T-cell (primary cell): ENCODE results near the gene FAM83C. TPM values are rescaled to one million over a fixed set of nuclear protein-coding genes. Genes with fewer than 3 reads are reported as not detected.

Source experiments
- ATAC-seq, 4 experiments: fragments of 200-7000 bp in 3 of 4; fragments of 150-1000 bp in 1 of 4; cut with Tn5 transposase; replicated peaks in 1 of 4; 1 replicate in 3 of 4; 2 replicates in 1 of 4; pipeline ENCODE4 v1.10.0; 2021; ENCODE audit warnings: moderate library complexity in 3 of 4, mild to moderate bottlenecking in 2 of 4, moderate number of reproducible peaks in 1 of 4
- CTCF ChIA-PET, 2 donors: fragments of 300-600 bp; sonication (Branson Sonifier 250); formaldehyde crosslinking; loops; one replicate each; lab custom pipeline; 2022; ENCODE audit warnings: antibody characterized with exemption in 2 of 2; lab: Charles Lee
- POLR2A ChIA-PET, 2 donors: fragments of 300-600 bp; sonication (Branson Sonifier 250); formaldehyde crosslinking; loops; one replicate each; lab custom pipeline; 2022; ENCODE audit warnings: antibody characterized with exemption in 2 of 2; lab: Charles Lee
- DNase-seq, 35 experiments: peaks; one replicate each; pipeline versions ENCODE4 v3.0.0 to v3.0.0-alpha.2; 2013 to 2023
- H3K27ac ChIP-seq: one replicate; pipeline ENCODE4 v1.5.1; 2013; ENCODE audit warnings: low read length
- H3K27me3 ChIP-seq, 2 experiments: replicated peaks in 1 of 2; 1 replicate in 1 of 2; 2 replicates in 1 of 2; pipeline versions ENCODE4 v1.6.1 to v1.7.0; 2013; ENCODE audit warnings: low read length in 1 of 2, mixed read lengths in 1 of 2; ENCODE audit not compliant: control insufficient read depth in 2 of 2, insufficient read depth in 2 of 2; ENCODE audit errors: extremely low read depth in 1 of 2
- H3K36me3 ChIP-seq, 2 donors: 1 replicate in 1 of 2; 2 replicates in 1 of 2; pipeline versions ENCODE4 v1.6.1 to v1.7.0; 2013; ENCODE audit warnings: low read length in 1 of 2; ENCODE audit not compliant: control insufficient read depth in 2 of 2, insufficient read depth in 1 of 2; ENCODE audit errors: extremely low read depth in 1 of 2
- H3K4me1 ChIP-seq, 2 experiments: 1 replicate in 1 of 2; 2 replicates in 1 of 2; pipeline versions ENCODE4 v1.6.1 to v1.7.0; 2013; ENCODE audit warnings: low read length in 2 of 2, mixed read lengths in 1 of 2; ENCODE audit not compliant: insufficient read depth in 2 of 2, control insufficient read depth in 1 of 2; ENCODE audit errors: extremely low read depth in 1 of 2
- H3K4me3 ChIP-seq, 2 donors: 1 replicate in 1 of 2; 2 replicates in 1 of 2; pipeline versions ENCODE4 v1.5.1 to v1.7.0; 2013; ENCODE audit warnings: mild to moderate bottlenecking in 2 of 2, low read length in 1 of 2, moderate library complexity in 1 of 2; ENCODE audit not compliant: control insufficient read depth in 1 of 2; ENCODE audit errors: extremely low read depth in 1 of 2
- H3K9me3 ChIP-seq: 2 replicates; pipeline ENCODE4 v1.7.0; 2013
- H3K27ac Mint-ChIP-seq, 2 donors: one replicate each; pipeline ENCODE4 v1.8.0; 2020 to 2021; ENCODE audit warnings: mild to moderate bottlenecking in 2 of 2, mixed read lengths in 2 of 2
- H3K27me3 Mint-ChIP-seq, 2 donors: one replicate each; pipeline ENCODE4 v1.8.0; 2021 to 2022; ENCODE audit warnings: mixed read lengths in 2 of 2
- H3K36me3 Mint-ChIP-seq: one replicate; pipeline ENCODE4 v1.8.0; 2021; ENCODE audit warnings: mixed read lengths
- H3K4me1 Mint-ChIP-seq, 3 donors: one replicate each; pipeline ENCODE4 v1.8.0; 2020 to 2022; ENCODE audit warnings: mixed read lengths in 3 of 3, mild to moderate bottlenecking in 1 of 3
- H3K4me3 Mint-ChIP-seq, 3 donors: one replicate each; pipeline ENCODE4 v1.8.0; 2020 to 2022; ENCODE audit warnings: mild to moderate bottlenecking in 3 of 3, mixed read lengths in 3 of 3, moderate library complexity in 3 of 3
- H3K9me3 Mint-ChIP-seq, 3 donors: one replicate each; pipeline ENCODE4 v1.8.0; 2020 to 2022; ENCODE audit warnings: mixed read lengths in 3 of 3
- WGBS: methylation state at CpG from one replicate; pipeline ENCODE4 v1.1.5; 2013; ENCODE audit warnings: missing lambda C conversion rate; ENCODE audit not compliant: insufficient coverage; 5-methylcytosine and 5-hydroxymethylcytosine counted together
- total RNA-seq, 35 experiments: library from RNA in 6 of 35; stranded (reverse) in 6 of 35; fragments of 120-200 nt in 1 of 35; gene quantifications; one replicate each; pipeline versions ENCODE4 v1.2.1 to v1.2.4 and lab custom pipeline; 2013 to 2026

FAM83C gene
- total RNA-seq, 5 donors from 2014 or later (not counting 1 experiment from before 2014, with no cell fraction given), result 0.15 TPM; not detected in 4

- ChIA-PET CTCF (no interaction called here), POLR2A (no interaction called here)
- Histone ChIP-seq H3K4me1 (no peaks in the 10 kb centered on the region), H3K27ac (no peak overlapping the region), H3K4me3 (no peak overlapping the region), H3K27me3 (peaks cover 0 to 5% of the 10 kb centered on the region in 2 experiments), H3K36me3 (peaks cover 0 to 7% of the 10 kb centered on the region in 2 donors), H3K9me3 (no peaks in the 10 kb centered on the region)
- ATAC-seq, result no peak
- 80% methylated on average over 3 of the region's 4 CpGs for WGBS
- Mint-ChIP-seq H3K27ac (no peak overlapping the region), H3K4me1 (no peaks in the 10 kb centered on the region), H3K9me3 (no peaks in the 10 kb centered on the region), H3K36me3 (peaks cover 42% of the 10 kb centered on the region), H3K4me3 (no peak overlapping the region), H3K27me3 (peaks cover 3 to 4% of the 10 kb centered on the region in 2 donors)
- DNase-seq, result no peak
These were observed 54.1 kb downstream of the FAM83C start for GRCh38 chr20:35238170-35238569.

GRCh38 chr20:35237486-35237885 is 54.7 kb downstream of the FAM83C start:
- no peaks in the 10 kb centered on the region for H3K4me1 Mint-ChIP-seq
- no peaks in the 10 kb centered on the region for H3K4me1 ChIP-seq
- peaks cover 0 to 8% of the 10 kb centered on the region in 2 experiments for H3K27me3 ChIP-seq
- peaks cover 45% of the 10 kb centered on the region for H3K36me3 Mint-ChIP-seq
- peaks cover 0 to 7% of the 10 kb centered on the region in 2 donors for H3K36me3 ChIP-seq
- no peak overlapping the region for H3K4me3 ChIP-seq
- no peak overlapping the region for H3K27ac Mint-ChIP-seq
- H3K9me3 Mint-ChIP-seq, result no peaks in the 10 kb centered on the region
- H3K27ac ChIP-seq, result no peak overlapping the region
- DNase-seq (no peak), ATAC-seq (no peak)
- no peaks in the 10 kb centered on the region for H3K9me3 ChIP-seq
- H3K4me3 Mint-ChIP-seq, result no peak overlapping the region
- ChIA-PET POLR2A (no interaction called here), CTCF (no interaction called here)
- peaks cover 3 to 4% of the 10 kb centered on the region in 2 donors for H3K27me3 Mint-ChIP-seq

- Mint-ChIP-seq H3K36me3 (peaks cover 55% of the 10 kb centered on the region), H3K9me3 (no peaks in the 10 kb centered on the region), H3K27me3 (peaks cover 7% of the 10 kb centered on the region in 2 donors), H3K4me1 (no peaks in the 10 kb centered on the region), H3K4me3 (no peak overlapping the region), H3K27ac (no peak overlapping the region)
- Histone ChIP-seq H3K4me3 (no peak overlapping the region), H3K9me3 (no peaks in the 10 kb centered on the region), H3K27me3 (peaks cover 0 to 8% of the 10 kb centered on the region in 2 experiments), H3K36me3 (peaks cover 0 to 4% of the 10 kb centered on the region in 2 donors), H3K4me1 (no peaks in the 10 kb centered on the region), H3K27ac (no peak overlapping the region)
- POLR2A ChIA-PET, result no interaction called here
- ATAC-seq, result no peak
- WGBS, result 89% methylated on average over 6 of the region's 6 CpGs
- DNase-seq, result no peak
- CTCF ChIA-PET, result no interaction called here
These were observed 56.3 kb downstream of the FAM83C start for GRCh38 chr20:35235881-35236280.

Other genes starting within 250 kb of the FAM83C start
- gene TRPC4AP, start 199.6 kb downstream of the FAM83C start, total RNA-seq, result 10 to 100 TPM; 56.3 to 65.5 (median 63.5) TPM
- gene EDEM2, start 145.1 kb downstream of the FAM83C start, total RNA-seq, result 10 to 100 TPM; 17.7 to 29.8 (median 25.9) TPM
- 1 to 10 TPM in 4 of 5 donors, under 1 TPM in 1; 0.28 to 3.0 (median 1.5) TPM for gene PROCR, start 120.4 kb downstream of the FAM83C start, total RNA-seq
- gene MMP24, start 65.7 kb downstream of the FAM83C start, total RNA-seq, result under 1 TPM in 3 of 5 donors, not detected in 2; 0.15 to 0.49 (median 0.16) TPM
- gene MMP24OS, start 14.3 kb downstream of the FAM83C start, total RNA-seq, result 10 to 100 TPM; 59.5 to 95.5 (median 72.0) TPM
- 10 to 100 TPM; 43.8 to 70.7 (median 69.6) TPM for gene EIF6, start 7.7 kb downstream of the FAM83C start, total RNA-seq
- gene UQCC1, start 119.5 kb upstream of the FAM83C start, total RNA-seq, result 10 to 100 TPM; 27.0 to 51.5 (median 41.5) TPM
- gene GDF5, start 145.8 kb upstream of the FAM83C start, total RNA-seq, result under 1 TPM in 2 of 5 donors, not detected in 3; 0.09 to 0.10 TPM
- gene CEP250, start 163.2 kb upstream of the FAM83C start, total RNA-seq, result 10 to 100 TPM; 45.7 to 70.7 (median 67.4) TPM
- gene C20orf173, start 237.2 kb upstream of the FAM83C start, total RNA-seq, result not detected
- 100 to 1,000 TPM; 135 to 180 (median 166) TPM for gene ERGIC3, start 249.7 kb upstream of the FAM83C start, total RNA-seq